MCF 10A (cell line): Measurements from ENCODE around the gene MAP4. TPM values are rescaled to one million over a fixed set of nuclear protein-coding genes. Genes with fewer than 3 reads are reported as not detected.

Experiments used
- BruUV-seq: library from RNA; stranded (reverse); fragments of 400-500 nt; replicated peaks from 2 replicates; lab custom pipeline; 2021; lab: Mats Ljungman, UMichigan
- CTCF ChIA-PET: fragments of 300-600 bp; sonication (Branson Sonifier 250); formaldehyde crosslinking; extraction: SDS; loops from one replicate; lab custom pipeline; 2021; ENCODE audit warnings: antibody characterized with exemption, inconsistent platforms; lab: Yijun Ruan, JAX
- POLR2A ChIA-PET: fragments of 300-600, 350-650 bp; sonication (Branson Sonifier 250); formaldehyde crosslinking; extraction: SDS; loops from one replicate; lab custom pipeline; 2020; ENCODE audit warnings: antibody characterized with exemption, inconsistent platforms; lab: Yijun Ruan, JAX
- DNase-seq: peaks from one replicate; pipeline ENCODE4 v3.0.0-alpha.2; 2018; ENCODE audit not compliant: unreplicated experiment
- H3K27ac Mint-ChIP-seq: one replicate; pipeline ENCODE4 v1.8.0; 2022; ENCODE audit warnings: mild to moderate bottlenecking, low read depth, mixed read lengths; ENCODE audit not compliant: unreplicated experiment
- H3K27me3 Mint-ChIP-seq: one replicate; pipeline ENCODE4 v1.8.0; 2022; ENCODE audit warnings: mixed read lengths; ENCODE audit not compliant: insufficient read depth, unreplicated experiment
- H3K36me3 Mint-ChIP-seq: one replicate; pipeline ENCODE4 v1.8.0; 2022; ENCODE audit warnings: mild to moderate bottlenecking, moderate library complexity, mixed read lengths; ENCODE audit not compliant: insufficient read depth, unreplicated experiment
- H3K4me1 Mint-ChIP-seq: one replicate; pipeline ENCODE4 v1.8.0; 2022; ENCODE audit warnings: mixed read lengths; ENCODE audit not compliant: insufficient read depth, unreplicated experiment
- H3K4me3 Mint-ChIP-seq: one replicate; pipeline ENCODE4 v1.8.0; 2022; ENCODE audit warnings: mild to moderate bottlenecking, moderate library complexity, mixed read lengths; ENCODE audit not compliant: unreplicated experiment
- H3K9me3 Mint-ChIP-seq: one replicate; pipeline ENCODE4 v1.8.0; 2022; ENCODE audit warnings: mixed read lengths; ENCODE audit not compliant: unreplicated experiment
- CTCF ChIP-seq: fragments of 200-600 bp; IDR thresholded peaks from one replicate; pipeline ENCODE4 v1.8.0; 2022; ENCODE audit warnings: antibody characterized with exemption, mild to moderate bottlenecking; ENCODE audit not compliant: unreplicated experiment
- intact Hi-C: fragments of 100-400 bp; cut with micrococcal nuclease; formaldehyde crosslinking; loops from 2 replicates; pipeline ENCODE4 v1.14.1; 2022
- total RNA-seq: library from RNA; stranded (reverse); gene quantifications from 2 replicates; pipeline ENCODE4 v1.2.3, GENCODE V29; 2022

Gene MAP4
- total RNA-seq, 1 experiment from 2014 or later, result 217 TPM

GRCh38 chr3:47877290-47877689 lies 138.9 kb downstream of the MAP4 start:
- ChIA-PET POLR2A (interaction anchor here (0.9 kb wide), 1 partner anchor 31 kb away, joined by 3 read pairs; no protein-coding TSS in a partner anchor), CTCF (no interaction called here)
- no peaks in the 10 kb centered on the region for H3K9me3 Mint-ChIP-seq
- TF ChIP-seq CTCF, result no peak
- no peaks in the 10 kb centered on the region for H3K27me3 Mint-ChIP-seq
- H3K36me3 Mint-ChIP-seq, result peaks cover 49% of the 10 kb centered on the region
- no peaks in the 10 kb centered on the region for H3K4me1 Mint-ChIP-seq
- no peak overlapping the region for H3K4me3 Mint-ChIP-seq
- BruUV-seq, result no TSS peak
- H3K27ac Mint-ChIP-seq, result no peak overlapping the region
- intact Hi-C loops, result no loop called here
- no peak for DNase-seq

- intact Hi-C loops, result no loop called here
- no TSS peak for BruUV-seq
- ChIA-PET POLR2A (interaction anchor here (0.8 kb wide), 1 partner anchor 15 kb away, joined by 4 read pairs; no protein-coding TSS in a partner anchor), CTCF (interaction anchor here (0.8 to 1.4 kb wide), 2 partner anchors 10 to 276 kb away, joined by 3 to 4 read pairs; no protein-coding TSS in a partner anchor)
- DNase-seq, result no peak
- H3K36me3 Mint-ChIP-seq, result peaks cover 49% of the 10 kb centered on the region
- no peak overlapping the region for H3K4me3 Mint-ChIP-seq
- H3K27ac Mint-ChIP-seq, result no peak overlapping the region
- TF ChIP-seq CTCF, result no peak
- no peaks in the 10 kb centered on the region for H3K4me1 Mint-ChIP-seq
- H3K9me3 Mint-ChIP-seq, result no peaks in the 10 kb centered on the region
- no peaks in the 10 kb centered on the region for H3K27me3 Mint-ChIP-seq
Observed at GRCh38 chr3:47874913-47875312, 141.3 kb downstream of the MAP4 start.

GRCh38 chr3:47874438-47874837 lies 141.8 kb downstream of the MAP4 start:
- peaks cover 54% of the 10 kb centered on the region for H3K36me3 Mint-ChIP-seq
- CTCF ChIA-PET, result interaction anchor here (1.4 kb wide), 1 partner anchor 277 kb away, joined by 4 read pairs; no protein-coding TSS in a partner anchor

GRCh38 chr3:47872916-47873315 lies 143.3 kb downstream of the MAP4 start:
- Mint-ChIP-seq H3K27ac (no peak overlapping the region), H3K36me3 (peaks cover 69% of the 10 kb centered on the region), H3K4me1 (no peaks in the 10 kb centered on the region), H3K9me3 (no peaks in the 10 kb centered on the region), H3K4me3 (no peak overlapping the region), H3K27me3 (no peaks in the 10 kb centered on the region)
- POLR2A ChIA-PET, result interaction anchor here (0.7 kb wide), 1 partner anchor 710 kb away, joined by 3 read pairs; no protein-coding TSS in a partner anchor
- no peak for DNase-seq
- no peak for TF ChIP-seq CTCF
- intact Hi-C loops, result no loop called here
- CTCF ChIA-PET, result no interaction called here
- no TSS peak for BruUV-seq

More at GRCh38 chr3:47874438-47874837, 141.8 kb downstream of the MAP4 start:
- no peak overlapping the region for H3K4me3 Mint-ChIP-seq
- no peaks in the 10 kb centered on the region for H3K27me3 Mint-ChIP-seq
- no peak for DNase-seq
- no peak for TF ChIP-seq CTCF
- H3K9me3 Mint-ChIP-seq, result no peaks in the 10 kb centered on the region
- H3K4me1 Mint-ChIP-seq, result no peaks in the 10 kb centered on the region
- POLR2A ChIA-PET, result interaction anchor here (0.8 kb wide), 1 partner anchor 15 kb away, joined by 4 read pairs; no protein-coding TSS in a partner anchor
- BruUV-seq, result no TSS peak
- H3K27ac Mint-ChIP-seq, result no peak overlapping the region
- intact Hi-C loops, result no loop called here
